A549 (cell line): ENCODE results near the gene LYZL4.

ENCODE experiments used
- CHD4 ChIP-seq: fragments of 200-600 bp; sonication (generic); IDR thresholded peaks from 2 replicates; pipeline ENCODE4 v1.6.1; 2016; ENCODE audit warnings: antibody characterized with exemption, mild to moderate bottlenecking, borderline replicate concordance
- CTCF ChIP-seq: fragments of >200 bp; sonication (Bioruptor Twin); formaldehyde crosslinking; IDR thresholded peaks from 3 replicates; pipeline ENCODE4 v1.5.1; 2016
- EP300 ChIP-seq, 2 experiments: fragments of >200 bp; sonication (Bioruptor Twin); formaldehyde crosslinking; IDR thresholded peaks; 2 replicates in 1 of 2; 3 replicates in 1 of 2; pipeline ENCODE4 v1.6.1; 2016 to 2017
- FOSL2 ChIP-seq, 2 experiments: fragments of 450-650 bp in 1 of 2; fragments of >200 bp in 1 of 2; sonication (Bioruptor Twin) in 1 of 2; formaldehyde crosslinking; IDR thresholded peaks; 2 replicates each; pipeline versions ENCODE4 v1.5.0 to v1.6.1; 2016 to 2020; ENCODE audit warnings: mild to moderate bottlenecking in 1 of 2, moderate library complexity in 1 of 2
- FOXS1 ChIP-seq: fragments of 250-450 bp; sonication (Bioruptor Pico); IDR thresholded peaks from 2 replicates; pipeline ENCODE4 v1.5.0; 2020; ENCODE audit warnings: mild to moderate bottlenecking, moderate library complexity
- JUNB ChIP-seq: fragments of >200 bp; sonication (Bioruptor Twin); formaldehyde crosslinking; IDR thresholded peaks from 2 replicates; pipeline ENCODE4 v1.6.1; 2016
- KDM5A ChIP-seq: fragments of 200-600 bp; sonication (generic); IDR thresholded peaks from 2 replicates; pipeline ENCODE4 v1.6.1; 2016; ENCODE audit warnings: antibody characterized with exemption, mild to moderate bottlenecking
- MYC ChIP-seq: IDR thresholded peaks from 2 replicates; pipeline ENCODE4 v1.6.1; 2012; ENCODE audit warnings: mild to moderate bottlenecking, inconsistent platforms, low read length, improper control_type of control experiment, borderline replicate concordance
- PBX3 ChIP-seq: IDR thresholded peaks from 2 replicates; pipeline ENCODE4 v1.6.1; 2012
- POLR2A ChIP-seq: IDR thresholded peaks from 2 replicates; pipeline ENCODE4 v1.6.1; 2012; ENCODE audit warnings: mild to moderate bottlenecking, low read length
- POLR2AphosphoS2 ChIP-seq: conservative IDR thresholded peaks from 2 replicates; pipeline ENCODE4 v1.6.1; 2012; ENCODE audit warnings: low read length, improper control_type of control experiment, inconsistent platforms
- REST ChIP-seq: fragments of 200-600 bp; sonication (generic); IDR thresholded peaks from 2 replicates; pipeline ENCODE4 v1.6.1; 2016; ENCODE audit warnings: antibody characterized with exemption, mild to moderate bottlenecking, moderate library complexity
- RNF2 ChIP-seq: fragments of 200-600 bp; sonication (generic); IDR thresholded peaks from 2 replicates; pipeline ENCODE4 v1.6.1; 2016; ENCODE audit warnings: low read depth, mild to moderate bottlenecking, antibody characterized with exemption, moderate library complexity, borderline replicate concordance
- SMC3 ChIP-seq: fragments of >200 bp; sonication (Bioruptor Twin); formaldehyde crosslinking; IDR thresholded peaks from 3 replicates; pipeline ENCODE4 v1.6.1; 2018; ENCODE audit warnings: inconsistent platforms

GRCh38 chr3:42439261-42440115 is 29.1 kb upstream of the LYZL4 start:
- TF ChIP-seq EP300 (IDR thresholded peaks at IDR 0.05) (no peak), FOXS1 (CRISPR knock-in tag) (no peak), POLR2A (no peak), MYC (no peak), REST (no peak), KDM5A (no peak), CTCF (no peak), SMC3 (no peak), PBX3 (no peak), CHD4 (no peak), POLR2AphosphoS2 (no peak), FOSL2 (IDR thresholded peaks at IDR 0.05) (no peak), FOSL2 (CRISPR knock-in tag; IDR thresholded peaks at IDR 0.05) (no peak), RNF2 (no peak), JUNB (no peak)
